NCI-H1417 (cell line): ENCODE measurements around the gene DLEC1.

Experiments used
- DNase-seq, 3 experiments: peaks; one replicate each; lab custom pipeline; 2025; lab: John Stamatoyannopoulos, UW

Gene DLEC1

DNA sequence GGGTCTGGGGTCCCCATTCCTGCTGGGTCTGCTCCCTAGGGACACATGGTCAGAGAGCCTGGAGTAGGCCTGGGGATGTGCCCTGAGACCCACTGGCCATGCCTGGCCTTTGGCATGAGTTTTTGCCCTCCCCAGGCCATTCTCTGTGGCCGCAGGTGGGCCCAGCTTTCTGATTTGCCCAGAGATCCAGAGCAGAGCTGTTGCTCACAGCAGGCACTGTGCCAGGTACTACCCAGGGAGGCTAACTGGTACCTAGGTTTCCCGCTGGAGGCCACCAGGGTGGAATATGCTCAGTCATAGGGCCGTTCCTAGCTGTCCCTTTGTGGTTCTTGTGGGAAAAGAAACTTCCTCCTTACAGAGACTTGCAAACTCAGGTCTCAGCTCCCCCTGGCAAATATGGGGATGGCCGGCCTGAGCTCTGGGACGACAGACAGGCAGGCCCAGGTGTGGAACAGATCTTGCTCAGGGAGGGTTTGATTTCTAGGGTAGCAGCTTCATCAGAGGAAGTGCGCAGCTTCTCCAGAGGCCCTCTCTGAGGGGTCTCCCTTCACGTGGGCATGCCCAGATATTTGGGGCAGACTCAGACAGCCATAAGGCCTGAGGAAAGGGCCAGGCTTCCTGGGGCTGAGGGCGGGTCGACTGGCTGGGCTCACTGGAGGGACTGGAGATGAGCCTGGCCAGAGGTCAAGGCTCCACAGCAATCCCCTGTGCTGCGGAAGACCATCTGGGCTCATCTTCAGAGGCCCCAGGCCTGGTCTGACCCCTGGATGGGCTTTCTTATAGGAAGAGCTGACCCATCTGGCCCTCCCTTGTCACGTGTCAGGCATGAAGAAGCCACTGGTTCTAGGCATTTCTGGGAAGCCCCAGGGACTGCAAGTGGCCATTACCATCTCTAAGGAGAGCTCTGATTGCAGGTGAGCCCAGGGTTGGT, 69.9 kb downstream of the DLEC1 start:
- DNase-seq: no peak

DNA sequence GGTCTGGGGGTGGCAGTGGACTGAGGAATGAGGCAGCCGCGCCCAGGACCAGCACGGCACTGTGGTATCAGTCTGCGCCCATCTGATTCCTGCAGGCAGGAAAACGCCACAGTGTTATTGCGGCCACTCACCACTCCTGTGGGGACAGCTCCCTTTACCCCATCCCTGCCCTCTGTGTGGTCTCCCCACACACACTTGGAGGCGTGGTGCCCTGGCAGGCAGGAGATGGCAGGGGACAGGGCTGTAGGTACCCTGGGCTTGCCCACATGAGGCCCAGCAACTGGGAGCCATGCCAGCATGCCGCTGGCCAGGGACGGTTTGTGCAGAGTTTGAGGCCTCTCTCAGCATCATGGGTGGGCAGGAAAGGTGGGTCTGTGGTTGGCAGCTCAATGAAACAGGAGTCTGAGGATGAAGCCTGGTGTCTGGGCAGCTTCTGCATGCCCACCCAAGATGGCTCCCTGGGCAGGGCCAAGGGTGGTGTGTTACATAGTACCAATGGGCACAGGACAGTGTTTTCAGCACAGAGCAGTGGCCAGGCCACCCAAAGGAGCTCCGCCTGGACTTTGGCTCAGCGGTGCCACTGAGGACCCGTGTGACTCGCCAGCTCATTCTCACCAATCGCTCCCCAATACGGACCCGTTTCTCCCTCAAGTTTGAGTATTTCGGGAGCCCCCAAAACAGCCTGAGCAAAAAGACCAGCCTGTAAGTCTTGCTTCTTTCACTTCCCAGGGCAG, 70.7 kb downstream of the DLEC1 start:
- DNase-seq: no peak

DNA sequence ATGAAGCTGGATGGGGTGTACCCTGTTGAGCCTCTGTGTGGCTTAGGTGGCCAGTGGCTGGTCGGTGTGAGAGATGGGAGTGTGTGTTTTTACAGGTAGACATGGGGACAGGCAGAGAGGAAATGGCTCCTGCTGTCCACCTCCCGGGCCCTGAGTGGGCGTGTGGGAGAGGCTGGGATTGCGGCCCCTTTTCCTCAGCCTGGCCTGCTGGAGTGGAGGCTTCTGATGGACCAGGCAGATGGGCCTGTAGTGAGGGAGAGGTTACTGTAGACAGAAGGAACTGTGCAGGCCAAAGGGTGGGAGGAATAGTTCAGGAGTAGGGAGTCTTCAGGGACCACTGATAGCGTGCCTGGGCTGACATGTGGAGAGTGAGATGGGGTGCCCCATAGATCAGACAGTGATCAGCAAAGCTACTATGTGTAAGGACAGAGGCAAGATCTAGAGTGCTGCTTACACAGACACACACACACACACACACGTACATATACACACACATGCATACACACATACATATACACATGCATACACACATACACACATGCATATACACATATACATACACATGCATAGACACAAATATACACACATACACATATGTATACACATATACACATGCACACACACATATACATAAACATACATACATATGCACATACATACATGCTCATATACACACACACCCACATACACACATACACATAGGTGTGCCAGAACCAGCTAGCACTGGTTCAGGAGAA, 71.5 kb downstream of the DLEC1 start:
- no peak for DNase-seq

DNA sequence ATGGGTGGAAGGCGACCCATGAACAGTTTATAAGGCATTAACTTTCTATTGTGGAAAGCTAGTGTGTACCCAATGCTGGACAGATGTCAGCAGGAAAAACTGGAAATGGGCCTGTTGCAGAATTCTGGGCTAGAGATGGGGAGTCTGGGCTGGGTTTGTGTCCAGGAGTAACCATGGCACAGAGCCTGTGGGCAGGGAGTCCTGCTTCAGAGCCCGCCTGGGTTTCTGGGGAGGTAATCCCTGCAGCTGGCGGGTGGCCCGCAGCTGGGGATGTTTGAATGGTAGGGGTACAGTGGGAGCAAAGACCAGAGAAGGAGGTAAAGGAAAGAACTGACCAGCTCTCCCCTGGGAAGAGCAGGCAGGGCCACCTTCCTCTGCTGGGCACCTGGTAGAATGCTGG, 72.2 kb downstream of the DLEC1 start:
- DNase-seq: no peak

DNA sequence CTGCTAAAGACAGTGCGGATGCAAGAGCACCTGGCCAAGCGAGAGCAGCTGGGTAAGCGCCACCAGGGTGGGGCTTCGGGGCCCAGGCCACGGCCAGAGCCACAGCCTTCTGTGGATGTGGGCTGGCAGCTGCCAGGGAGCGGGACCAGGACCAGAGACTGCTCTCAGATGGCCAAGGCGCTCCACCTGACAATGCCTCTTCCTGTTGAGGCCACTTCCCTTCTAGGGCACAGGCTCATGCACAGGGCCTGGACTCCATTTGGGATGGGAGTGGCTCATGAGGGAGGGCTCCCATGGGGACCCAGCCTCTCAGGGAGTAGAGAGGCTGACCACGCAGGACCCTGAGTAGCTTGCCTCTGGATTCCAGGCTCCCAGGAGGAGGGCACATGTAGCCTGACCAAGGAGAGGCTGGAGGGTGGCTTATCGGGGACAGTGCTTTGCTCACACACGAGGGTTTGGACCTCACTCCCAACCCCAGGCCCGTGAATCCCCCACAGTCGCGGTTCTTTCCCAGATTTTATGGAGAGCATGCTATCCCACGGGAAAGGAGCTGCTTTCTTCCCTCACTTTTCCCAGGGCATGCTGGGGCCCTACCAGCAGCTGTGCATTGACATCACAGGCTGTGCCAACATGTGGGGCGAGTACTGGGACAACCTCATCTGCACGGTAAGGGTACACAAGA, 72.8 kb downstream of the DLEC1 start:
- DNase-seq: no peak

DNA sequence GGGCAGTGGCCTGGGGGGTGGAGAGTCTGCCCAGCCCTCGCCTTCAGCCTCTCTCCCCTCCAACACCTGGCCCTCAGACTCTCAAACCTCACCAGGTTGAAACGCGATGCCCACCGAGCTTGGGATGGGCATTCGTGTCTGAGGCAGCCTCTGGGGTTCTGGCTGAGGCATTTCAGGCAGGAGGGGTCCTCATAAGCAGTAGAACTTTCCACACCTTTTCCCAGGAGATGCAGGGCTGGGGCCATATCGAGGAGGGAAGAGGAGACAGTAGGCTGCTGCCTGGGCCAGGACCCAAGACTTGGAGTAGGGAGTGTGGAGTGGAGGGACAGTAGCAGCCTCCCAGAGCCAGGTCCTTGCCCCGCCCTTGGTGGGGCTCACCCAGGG, 73.4 kb downstream of the DLEC1 start:
- DNase-seq: no peak

DNA sequence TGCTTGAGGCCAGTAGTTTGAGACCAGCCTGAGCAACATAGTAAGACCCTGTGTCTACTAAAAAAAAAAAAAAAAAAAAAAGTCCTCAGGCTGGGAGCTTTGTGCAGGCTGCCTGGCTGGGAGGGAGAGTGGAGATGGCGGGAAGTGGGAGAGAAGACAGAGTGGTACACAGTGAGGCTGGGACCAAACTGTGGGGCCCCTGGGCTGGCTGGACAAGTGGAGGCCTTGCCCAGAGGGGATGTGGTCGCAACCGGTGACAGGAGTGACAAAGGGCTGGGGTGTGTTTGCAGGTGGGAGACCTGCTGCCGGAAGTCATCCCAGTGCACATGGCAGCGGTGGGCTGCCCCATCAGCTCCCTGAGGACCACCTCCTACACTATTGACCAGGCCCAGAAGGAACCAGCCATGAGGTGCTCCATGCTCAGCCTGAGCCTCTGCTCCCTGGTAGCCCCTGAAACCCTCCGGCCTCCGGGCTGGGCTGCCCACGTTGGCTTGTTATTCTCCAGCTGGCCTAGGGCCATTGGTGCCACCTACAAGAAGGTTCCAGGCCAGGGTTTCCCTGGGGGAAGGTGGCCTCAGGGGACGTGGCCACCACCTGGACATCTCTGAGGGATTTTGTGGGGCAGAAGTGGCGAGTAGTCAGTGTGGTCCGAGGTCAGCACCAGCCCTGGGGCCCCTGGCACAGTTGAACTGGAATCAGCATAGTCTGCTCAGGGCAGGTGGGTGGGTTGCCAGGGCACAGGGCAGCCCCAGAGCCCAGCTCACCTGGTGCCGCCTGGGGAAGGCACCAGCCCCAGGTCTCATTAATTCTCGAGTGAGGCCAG, 75.3 kb downstream of the DLEC1 start:
- DNase-seq: no peak

DNA sequence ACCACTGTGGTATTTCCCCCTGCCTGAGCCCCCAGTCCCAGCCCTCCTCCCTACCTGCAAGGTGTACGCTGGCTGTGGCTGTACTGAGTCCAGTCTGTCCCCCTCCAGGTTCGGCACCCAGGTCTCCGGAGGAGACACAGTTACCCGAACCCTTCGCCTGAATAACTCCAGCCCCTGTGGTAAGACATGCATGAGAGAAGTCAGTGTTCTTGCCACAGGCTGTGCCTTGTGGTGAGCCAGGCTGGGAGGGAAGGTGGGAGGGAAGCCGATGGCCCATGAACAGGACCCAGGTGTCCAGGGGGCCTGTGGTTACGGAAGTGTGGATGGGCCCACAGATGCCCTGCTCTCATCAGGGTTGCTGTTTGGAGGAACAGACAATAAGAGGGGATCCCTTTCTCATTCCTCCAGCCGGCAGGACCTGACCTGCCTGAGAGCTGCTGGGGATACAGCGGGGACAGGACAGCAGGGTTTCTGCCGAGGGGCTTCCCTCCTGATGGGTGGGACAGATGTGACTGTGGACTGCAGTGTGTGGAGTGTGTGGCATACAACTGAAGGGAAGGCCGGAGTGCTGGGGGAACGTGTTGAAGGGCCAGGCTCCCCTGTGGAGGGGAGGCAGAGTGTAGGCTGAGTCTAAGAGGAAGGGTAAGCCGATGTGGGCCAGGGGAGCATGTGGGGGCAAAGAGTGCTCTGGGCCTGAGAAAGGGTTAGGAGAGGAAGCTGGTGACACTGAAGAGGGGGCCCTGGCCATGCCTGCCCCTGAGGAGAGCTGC, 76.1 kb downstream of the DLEC1 start:
- DNase-seq: no peak

DNA sequence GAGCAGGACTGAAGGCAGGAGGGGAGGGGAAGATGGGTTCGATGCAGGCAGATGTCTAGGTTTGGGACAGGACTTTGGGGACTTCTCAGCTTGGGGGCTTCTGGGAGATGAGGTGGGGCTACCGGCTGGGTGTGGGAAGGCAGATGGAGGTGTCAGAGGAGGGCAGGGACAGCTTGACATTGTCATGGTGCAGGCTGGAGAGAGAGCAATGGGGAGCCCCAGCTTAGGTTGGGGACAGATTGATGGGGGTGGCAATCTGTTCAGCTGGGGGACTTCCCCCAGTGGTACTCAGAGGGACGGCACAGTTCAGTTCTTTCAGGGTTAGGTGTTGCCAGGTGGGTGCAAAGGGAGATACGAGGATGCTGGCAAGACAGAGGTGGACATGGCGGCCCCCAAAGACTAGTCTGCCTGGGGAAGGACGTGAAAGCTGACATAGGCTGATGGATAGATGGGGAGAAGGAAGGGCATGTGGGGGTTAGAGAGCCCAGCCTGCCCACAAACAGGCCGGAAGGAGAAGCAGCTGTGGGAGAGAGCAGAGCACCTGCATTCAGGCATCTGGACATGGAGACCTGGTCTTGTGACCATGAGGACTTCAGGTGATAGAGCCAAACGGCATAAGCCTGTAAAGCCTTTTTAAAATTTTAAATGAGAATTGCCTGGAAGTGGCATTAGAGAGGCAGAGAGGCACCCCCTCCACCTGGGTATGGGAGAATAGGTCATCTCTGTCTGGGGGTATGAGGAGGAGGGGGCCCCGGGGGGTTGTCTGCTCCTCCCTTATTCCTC, 76.8 kb downstream of the DLEC1 start:
- DNase-seq: no peak

DNA sequence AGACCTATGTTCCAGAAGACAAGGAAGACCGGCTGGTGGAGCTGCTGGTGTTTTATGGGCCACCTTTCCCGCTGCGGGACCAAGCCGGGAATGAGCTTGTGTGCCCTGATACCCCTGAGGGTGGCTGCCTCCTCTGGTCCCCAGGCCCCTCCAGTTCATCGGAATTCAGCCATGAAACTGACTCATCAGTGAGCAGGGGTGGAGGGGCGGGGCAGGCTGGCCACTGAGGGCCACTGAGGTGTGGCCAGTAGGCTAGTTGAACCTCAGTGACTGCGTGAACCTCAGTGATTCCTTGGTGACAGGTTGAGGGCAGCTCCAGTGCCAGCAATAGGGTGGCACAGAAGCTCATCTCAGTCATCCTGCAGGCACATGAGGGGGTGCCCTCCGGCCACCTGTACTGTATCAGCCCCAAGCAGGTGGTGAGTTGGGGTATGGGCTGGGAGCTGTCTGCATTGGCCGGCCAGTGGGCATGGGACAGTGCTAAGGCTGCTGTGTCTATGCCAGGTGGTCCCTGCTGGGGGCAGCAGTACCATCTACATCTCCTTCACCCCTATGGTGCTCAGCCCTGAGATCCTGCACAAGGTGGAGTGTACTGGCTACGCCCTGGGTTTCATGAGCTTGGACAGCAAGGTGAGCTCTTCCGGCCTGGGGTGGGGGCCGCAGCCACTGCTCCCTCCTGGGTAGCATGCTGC, 77.6 kb downstream of the DLEC1 start:
- no peak for DNase-seq

DNA sequence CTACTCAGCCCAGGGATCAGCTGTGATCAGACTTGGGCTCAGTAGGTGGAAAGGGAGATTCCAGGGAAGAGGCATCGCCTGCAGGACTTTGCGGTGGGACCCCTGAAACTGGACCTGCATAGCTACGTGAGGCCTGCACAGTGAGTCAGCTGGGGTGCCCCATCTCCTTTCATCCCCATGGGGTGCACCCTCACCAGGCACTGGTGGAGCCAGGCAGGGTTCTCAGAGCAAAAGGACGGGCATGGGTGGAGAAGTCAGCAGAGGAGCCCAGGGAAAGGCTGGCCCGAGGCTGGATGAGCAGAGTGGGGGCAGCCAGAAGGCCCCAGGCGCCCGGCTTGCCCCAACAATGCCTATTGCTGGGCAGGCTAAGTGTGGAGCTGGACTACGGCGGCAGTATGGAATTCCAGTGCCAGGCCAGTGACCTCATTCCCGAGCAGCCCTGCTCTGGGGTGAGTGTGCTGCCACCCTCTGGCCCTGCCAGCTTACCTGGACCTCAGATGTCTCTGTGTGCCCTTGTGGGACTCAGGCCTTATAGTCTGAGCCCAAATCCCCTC, 78.2 kb downstream of the DLEC1 start:
- no peak for DNase-seq

DNA sequence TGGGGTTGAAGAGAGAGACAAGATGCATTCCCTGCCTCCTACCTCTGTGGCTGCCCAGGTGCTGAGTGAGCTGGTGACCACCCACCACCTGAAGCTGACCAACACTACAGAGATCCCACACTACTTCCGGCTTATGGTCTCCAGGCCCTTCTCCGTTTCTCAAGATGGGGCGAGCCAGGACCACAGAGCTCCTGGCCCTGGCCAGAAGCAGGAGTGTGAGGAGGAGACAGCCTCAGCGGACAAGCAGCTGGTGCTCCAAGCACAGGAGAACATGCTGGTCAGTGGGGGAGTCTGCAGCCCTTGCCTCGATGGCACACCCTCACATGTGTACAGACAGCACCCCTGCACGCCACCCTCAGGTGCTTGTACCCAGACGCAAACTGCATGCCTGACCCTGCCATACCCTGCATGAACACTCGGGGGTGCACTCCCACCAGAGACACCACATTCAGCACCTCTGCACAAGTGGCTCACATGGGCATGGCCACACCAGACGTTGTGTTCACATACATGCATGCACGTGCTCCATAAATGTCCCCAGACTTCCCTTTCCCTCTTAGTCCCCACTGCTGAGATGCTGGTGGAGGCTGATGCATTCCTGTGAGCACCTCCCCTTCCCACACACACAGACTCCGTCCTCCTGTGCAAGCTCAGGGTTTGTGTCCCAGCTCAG, 78.9 kb downstream of the DLEC1 start:
- peak; percentile 5 to 16 (median 6) for DNase-seq

DNA sequence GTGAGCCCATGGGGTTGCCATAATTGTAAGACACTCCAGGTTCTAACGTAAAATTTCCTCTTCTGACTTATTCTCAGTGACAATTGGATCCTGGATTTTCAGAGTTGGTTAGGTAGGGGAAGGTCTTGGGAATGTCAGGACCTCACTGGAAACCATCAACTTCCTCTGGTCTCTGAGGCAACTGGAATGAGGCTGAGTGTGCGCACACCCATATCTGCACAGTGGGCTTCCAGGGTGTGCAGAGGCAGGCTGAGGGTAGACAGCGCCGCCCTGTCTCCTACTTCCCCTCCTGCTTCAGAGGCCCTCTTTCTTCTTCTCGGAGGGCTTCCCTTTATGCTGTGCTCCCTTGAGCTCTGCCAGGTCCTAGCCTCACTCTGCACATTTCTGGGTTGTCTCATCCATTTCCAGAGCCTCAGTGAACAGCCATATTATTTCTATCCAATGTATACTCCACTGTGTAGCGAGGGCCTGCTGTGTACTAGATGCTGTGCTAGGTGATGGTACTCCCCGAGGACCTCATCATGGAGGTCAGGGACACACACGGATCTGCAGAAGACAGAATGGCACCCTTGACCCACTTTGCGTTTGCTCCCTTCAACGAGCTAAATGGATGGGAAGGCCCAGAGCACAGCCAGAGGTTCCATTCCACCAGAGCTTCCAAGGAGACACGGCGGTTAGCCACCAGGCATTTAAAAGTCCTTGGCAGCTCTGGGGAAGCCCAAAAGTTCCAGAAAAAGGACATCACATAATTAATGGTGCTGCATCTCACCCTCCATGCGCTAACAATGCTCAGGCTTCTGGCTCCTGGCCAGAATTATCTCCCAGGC, 79.6 kb downstream of the DLEC1 start:
- no peak for DNase-seq

DNA sequence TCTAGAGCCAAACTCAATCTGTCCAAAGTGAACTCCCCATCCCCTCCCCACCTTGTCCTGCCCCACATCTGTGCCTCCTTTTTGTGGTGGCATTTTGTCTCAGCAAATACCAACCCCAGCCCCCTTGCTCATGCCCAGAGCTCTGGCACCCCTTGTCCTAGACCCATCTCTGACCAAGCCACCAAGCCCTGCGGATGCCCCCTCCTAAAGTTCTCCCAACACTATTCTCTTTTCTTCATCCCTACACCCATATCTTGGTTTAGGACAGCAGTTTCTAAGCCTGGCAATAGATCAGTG, 80.2 kb downstream of the DLEC1 start:
- no peak for DNase-seq

DNA sequence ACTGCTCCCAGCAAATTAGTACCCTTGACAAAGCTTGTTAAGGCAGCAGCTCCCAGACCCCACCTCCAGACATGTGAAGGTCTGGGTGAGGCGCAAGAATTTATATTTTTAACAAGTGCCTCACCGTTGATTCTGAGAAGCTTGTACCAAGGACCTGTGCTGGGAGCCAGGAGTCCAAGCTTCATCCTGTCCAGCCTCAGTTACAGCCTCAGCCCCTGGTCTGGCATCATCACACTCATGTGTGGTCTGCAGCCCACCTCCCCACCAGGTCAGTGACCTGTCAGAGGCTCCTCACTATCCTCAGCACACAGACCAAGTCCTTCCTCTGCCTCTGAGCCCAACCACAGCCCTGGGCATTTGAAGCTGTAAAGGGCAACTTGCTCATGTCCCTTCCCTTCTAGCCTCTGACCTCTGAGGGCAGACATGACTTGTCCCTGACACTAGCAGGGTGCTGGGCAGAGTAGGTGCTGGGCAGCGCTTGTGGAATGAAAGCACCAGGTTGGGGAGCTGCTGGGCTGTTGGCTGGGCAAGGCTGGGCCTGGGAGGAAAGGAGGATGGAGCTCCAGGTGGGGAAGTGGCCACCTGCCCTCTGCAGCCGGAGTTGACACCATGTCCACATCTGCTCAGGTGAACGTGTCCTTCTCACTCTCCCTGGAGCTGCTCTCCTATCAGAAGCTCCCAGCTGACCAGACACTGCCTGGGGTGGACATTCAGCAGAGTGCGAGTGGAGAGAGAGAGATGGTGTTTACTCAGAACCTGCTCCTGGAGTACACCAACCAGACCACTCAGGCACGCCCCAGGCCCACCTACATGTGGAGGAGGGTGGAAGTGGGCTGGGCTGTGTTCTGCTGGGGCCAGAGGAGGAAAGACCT, 81.0 kb downstream of the DLEC1 start:
- DNase-seq: no peak

DNA sequence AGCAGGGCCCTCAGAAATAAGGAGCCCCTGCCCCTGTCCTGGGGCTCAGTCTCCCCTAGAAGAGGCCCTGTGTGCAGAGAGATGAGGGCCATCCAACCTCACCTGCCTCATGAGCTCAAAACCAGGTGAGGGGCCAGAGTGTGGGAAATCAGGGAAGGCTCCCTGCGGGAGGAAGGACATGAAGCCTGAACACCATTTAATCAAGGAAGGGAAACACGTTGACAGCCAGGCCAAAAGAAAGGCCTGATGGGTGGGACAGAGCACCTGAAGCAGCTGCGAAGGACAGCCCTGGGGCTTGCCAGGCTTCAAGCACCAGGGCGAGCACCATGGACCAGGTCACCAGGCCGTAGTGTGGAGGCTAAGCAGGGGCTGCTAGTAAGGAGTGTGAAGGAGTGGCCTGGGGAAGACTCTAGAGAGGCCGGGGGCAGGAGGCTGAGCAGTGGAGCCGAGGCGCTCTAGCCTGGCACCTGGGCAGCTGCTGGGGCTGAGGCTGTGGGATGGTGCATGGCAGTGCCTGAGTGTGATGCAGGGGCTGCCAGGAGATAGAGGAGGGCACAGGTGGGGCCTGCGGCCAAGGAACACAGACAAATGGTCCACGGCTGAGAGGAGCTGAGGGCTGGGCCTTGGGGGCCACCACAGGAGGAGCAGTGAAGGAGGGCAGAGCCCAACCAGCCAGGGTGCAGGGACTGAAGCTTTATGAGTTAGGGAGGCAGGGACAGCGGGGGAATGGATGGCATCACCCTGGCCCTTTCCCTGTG, 81.9 kb downstream of the DLEC1 start:
- DNase-seq: no peak
